K562 (cell line): Measurements from ENCODE around the gene LRMDA. TPM values are rescaled to one million over a fixed set of nuclear protein-coding genes. Genes with fewer than 3 reads are reported as not detected.

Experiments used
- ATAC-seq: fragments of 200-7000 bp; cut with Tn5 transposase; 3 replicates; pipeline ENCODE4 v1.9.1; 2020; ENCODE audit warnings: moderate library complexity
- BruUV-seq: library from RNA; stranded (reverse); fragments of 400-500 nt; replicated peaks from 2 replicates; lab custom pipeline; 2021; lab: Mats Ljungman, UMichigan
- CTCF ChIA-PET: fragments of 300-600 bp; formaldehyde crosslinking; extraction: SDS; loops from one replicate; lab custom pipeline; 2021; ENCODE audit warnings: low intra/inter-chr PET ratio; lab: Yijun Ruan, JAX
- POLR2A ChIA-PET: fragments of 300-600, 350-650 bp; sonication (Branson Sonifier 250); formaldehyde crosslinking; extraction: SDS; loops from one replicate; lab custom pipeline; 2021; ENCODE audit warnings: antibody characterized with exemption, inconsistent platforms; lab: Yijun Ruan, JAX
- DNase-seq, 4 experiments: peaks; one replicate each; pipeline versions ENCODE4 v3.0.0 to v3.0.0-alpha.2; 2011 to 2018; ENCODE audit warnings: low spot score in 3 of 4, mixed read lengths in 3 of 4; ENCODE audit errors: extremely low read depth in 1 of 4
- FAIRE-seq: peaks from 2 replicates; lab custom pipeline; 2011; peaks lifted over from hg19 to GRCh38; lab: Jason Lieb, UNC
- H2AFZ ChIP-seq: 2 replicates; pipeline ENCODE4 v1.6.0; 2011; ENCODE audit warnings: low read depth, low read length, control low read depth, inconsistent platforms
- H3K27ac ChIP-seq: fragments of 200-600 bp; 3 replicates; pipeline ENCODE4 v1.8.0; 2011; ENCODE audit warnings: low read depth, mild to moderate bottlenecking, control low read depth, inconsistent platforms, low read length, moderate library complexity, mixed read lengths; ENCODE audit errors: extremely low read depth
- H3K27me3 ChIP-seq, 2 experiments: fragments of 300-600 bp in 1 of 2; 2 replicates in 1 of 2; 3 replicates in 1 of 2; pipeline versions ENCODE4 v1.6.0 to v1.8.0; 2011; ENCODE audit warnings: inconsistent platforms in 2 of 2, low read length in 2 of 2, mild to moderate bottlenecking in 1 of 2, mixed read lengths in 1 of 2, moderate library complexity in 1 of 2; ENCODE audit not compliant: control insufficient read depth in 2 of 2, insufficient read depth in 2 of 2
- H3K36me3 ChIP-seq: fragments of 300-600 bp; 3 replicates; pipeline ENCODE4 v1.8.0; 2011; ENCODE audit warnings: mild to moderate bottlenecking, low read length, inconsistent platforms; ENCODE audit not compliant: control insufficient read depth, insufficient read depth
- H3K4me1 ChIP-seq, 2 experiments: fragments of 200-600 bp in 1 of 2; replicated peaks in 1 of 2; 2 replicates in 1 of 2; 3 replicates in 1 of 2; pipeline versions ENCODE4 v1.5.1 to v1.8.0; 2011; ENCODE audit warnings: inconsistent platforms in 2 of 2, low read length in 2 of 2, mild to moderate bottlenecking in 1 of 2, mixed read lengths in 1 of 2, moderate library complexity in 1 of 2; ENCODE audit not compliant: control insufficient read depth in 2 of 2, insufficient read depth in 2 of 2
- H3K4me2 ChIP-seq: 2 replicates; pipeline ENCODE4 v1.6.1; 2011; ENCODE audit warnings: low read length, control low read depth, inconsistent platforms, mixed read lengths; ENCODE audit not compliant: insufficient read depth
- H3K4me3 ChIP-seq: fragments of 200-600 bp; sonication (generic), shearing (Covaris generic); 2 replicates; pipeline ENCODE4 v1.5.1; 2016; ENCODE audit warnings: control low read depth, inconsistent platforms
- H3K79me2 ChIP-seq: fragments of 200-600 bp; 3 replicates; pipeline ENCODE4 v1.8.0; 2011; ENCODE audit warnings: low read length, inconsistent platforms; ENCODE audit not compliant: control insufficient read depth, insufficient read depth
- H3K9ac ChIP-seq, 2 experiments: 2 replicates each; pipeline versions ENCODE4 v1.6.0 to v1.6.1; 2011; ENCODE audit warnings: low read depth in 2 of 2, low read length in 2 of 2, control low read depth in 1 of 2, inconsistent platforms in 1 of 2, mild to moderate bottlenecking in 1 of 2, mixed read lengths in 1 of 2; ENCODE audit not compliant: insufficient read depth in 1 of 2
- H3K9me1 ChIP-seq: one replicate; pipeline ENCODE4 v1.6.0; 2011; ENCODE audit warnings: inconsistent platforms, mild to moderate bottlenecking, low read length, moderate library complexity; ENCODE audit not compliant: control insufficient read depth, insufficient read depth
- H3K9me3 ChIP-seq: replicated peaks from 2 replicates; pipeline ENCODE4 v1.5.1; 2011; ENCODE audit warnings: low read depth, low read length, inconsistent platforms; ENCODE audit not compliant: control insufficient read depth, insufficient read depth
- H4K20me1 ChIP-seq: replicated peaks from 2 replicates; pipeline ENCODE4 v1.6.1; 2011; ENCODE audit warnings: low read length, inconsistent platforms, mixed read lengths; ENCODE audit not compliant: control insufficient read depth, insufficient read depth
- ASH1L ChIP-seq: fragments of 450-650 bp; IDR thresholded peaks from 2 replicates; pipeline ENCODE4 v1.6.1; 2018; ENCODE audit warnings: borderline replicate concordance, mild to moderate bottlenecking, low read depth; ENCODE audit not compliant: partially characterized antibody
- HDAC6 ChIP-seq: IDR thresholded peaks from 2 replicates; pipeline ENCODE4 v1.6.1; 2012; ENCODE audit warnings: low read depth, mild to moderate bottlenecking, control low read depth, inconsistent platforms, low read length, moderate library complexity
- PCBP1 ChIP-seq: fragments of 200-400 bp; formaldehyde crosslinking; IDR thresholded peaks from 2 replicates; pipeline ENCODE4 v1.6.1; 2018; ENCODE audit warnings: mild to moderate bottlenecking, low read depth, low read length; ENCODE audit not compliant: poor library complexity, severe bottlenecking
- PHTF2 ChIP-seq: fragments of 250-450 bp; sonication (Bioruptor Pico); IDR thresholded peaks from 2 replicates; pipeline ENCODE4 v1.5.0; 2021; ENCODE audit warnings: mild to moderate bottlenecking
- PPARD ChIP-seq: fragments of 250-450 bp; sonication (Bioruptor Pico); IDR thresholded peaks from 2 replicates; pipeline ENCODE4 v1.8.0; 2022; ENCODE audit warnings: inconsistent platforms, mild to moderate bottlenecking, moderate library complexity
- TBP ChIP-seq: optimal IDR thresholded peaks from 2 replicates; pipeline ENCODE3; 2011; ENCODE audit warnings: low read depth, low read length, improper control_type of control experiment
- ZNF778 ChIP-seq: fragments of 450-650 bp; formaldehyde crosslinking; IDR thresholded peaks from 2 replicates; pipeline ENCODE4 v1.4.0; 2020; ENCODE audit warnings: mild to moderate bottlenecking, moderate library complexity
- WGBS: fragments of 100-300 bp; shearing (Covaris generic); methylation state at CpG from one replicate; pipeline ENCODE4 v1.1.6; 2016; ENCODE audit warnings: low coverage, mixed read lengths; ENCODE audit not compliant: insufficient coverage; ENCODE audit errors: missing lambda C conversion rate; 5-methylcytosine and 5-hydroxymethylcytosine counted together
- in situ Hi-C: fragments of 300-500 bp; cut with MboI; formaldehyde crosslinking; loops from 4 replicates; pipeline ENCODE4 v1.15.0; 2018; ENCODE audit warnings: inconsistent platforms, mixed read lengths
- intact Hi-C: fragments of 100-400 bp; cut with micrococcal nuclease; formaldehyde crosslinking; loops from 2 replicates; pipeline ENCODE4 v1.14.2; 2022
- polyA plus RNA-seq, 8 experiments: library from polyadenylated mRNA; depleted of rRNA in 4 of 8; stranded (reverse) in 5 of 8; unstranded in 3 of 8; fragments of >200 nt; fragmentation: Nextera tagmentation in 2 of 8; fragmentation: Illumina TruSeq in 1 of 8; extraction: Ambion mirVana in 2 of 8; extraction: Trizol in 1 of 8; gene quantifications; 2 replicates each; pipeline versions ENCODE4 v1.2.1 to v1.2.3, GENCODE V29; 2011 to 2014; ENCODE audit warnings: inconsistent platforms in 1 of 8, missing spikeins in 1 of 8
- total RNA-seq, 7 experiments: library from RNA; depleted of rRNA in 6 of 7; stranded (reverse); fragments of >200 nt in 6 of 7; fragmentation: Illumina TruSeq in 2 of 7; extraction: Trizol in 2 of 7; gene quantifications; 2 replicates each; pipeline versions ENCODE4 v1.2.1 to v1.2.3, GENCODE V29; 2011 to 2021; ENCODE audit warnings: low replicate concordance in 1 of 7
- TF ChIP-seq, protein P1 (sequence below): sonication (generic); IDR thresholded peaks from 2 replicates; pipeline ENCODE4 v1.6.1; 2016
- TF ChIP-seq, protein P2 (sequence below): sonication (generic); formaldehyde crosslinking; IDR thresholded peaks from 2 replicates; pipeline ENCODE4 v1.4.0; 2020; ENCODE audit warnings: mild to moderate bottlenecking, missing genetic modification reagents

Gene LRMDA
- total and polyA plus RNA-seq, 9 of the 15 experiments (the other 6 are each of a cell fraction or from before 2014, with no cell fraction given), result 0.25 TPM; not detected in 8

- FAIRE-seq, result no peak
- Histone ChIP-seq H3K4me1 (no peaks in the 10 kb centered on the region), H3K4me2 (no peak overlapping the region), H3K27ac (no peak overlapping the region), H2AFZ (no peak overlapping the region), H3K4me3 (no peak overlapping the region), H3K36me3 (no peaks in the 10 kb centered on the region), H3K79me2 (no peaks in the 10 kb centered on the region), H3K9me3 (no peaks in the 10 kb centered on the region), H3K9me1 (no peaks in the 10 kb centered on the region), H4K20me1 (no peaks in the 10 kb centered on the region), H3K9ac (no peak overlapping the region), H3K27me3 (no peaks in the 10 kb centered on the region)
- 0% methylated on average over 1 of the region's 1 CpG for WGBS
- intact Hi-C loops (no loop called here), in situ Hi-C loops (no loop called here)
- DNase-seq, result no peak
- ChIA-PET POLR2A (interaction anchor here (0.9 kb wide), 1 partner anchor 11 kb away, joined by 3 read pairs; no protein-coding TSS in a partner anchor), CTCF (interaction anchor here (0.7 kb wide), 1 partner anchor 776 kb away, joined by 4 read pairs; no protein-coding TSS in a partner anchor)
- ATAC-seq, result no peak
- BruUV-seq, result no TSS peak
- TF ChIP-seq ZNF778 (CRISPR knock-in tag), result no peak
Measured at GRCh38 chr10:76066457-76066856, 635.0 kb downstream of the LRMDA start.

- Histone ChIP-seq H3K79me2 (no peaks in the 10 kb centered on the region), H3K4me3 (no peak overlapping the region), H4K20me1 (no peaks in the 10 kb centered on the region), H3K27me3 (no peaks in the 10 kb centered on the region), H3K4me1 (no peaks in the 10 kb centered on the region), H3K4me2 (no peak overlapping the region), H3K36me3 (no peaks in the 10 kb centered on the region), H3K27ac (no peak overlapping the region), H3K9me1 (no peaks in the 10 kb centered on the region), H2AFZ (no peak overlapping the region), H3K9me3 (no peaks in the 10 kb centered on the region), H3K9ac (no peak overlapping the region)
- 2% methylated on average over 3 of the region's 3 CpGs for WGBS
- BruUV-seq, result no TSS peak
- CTCF ChIA-PET, result no interaction called here
- in situ Hi-C loops, result no loop called here
- ATAC-seq (no peak), FAIRE-seq (no peak), DNase-seq (no peak)
- POLR2A ChIA-PET, result no interaction called here
- intact Hi-C loops, result no loop called here
- TF ChIP-seq HDAC6 (no peak), PHTF2 (CRISPR knock-in tag) (no peak), TBP (no peak), PCBP1 (no peak), PPARD (no peak), ASH1L (no peak)
- TF ChIP-seq, protein P1, sequence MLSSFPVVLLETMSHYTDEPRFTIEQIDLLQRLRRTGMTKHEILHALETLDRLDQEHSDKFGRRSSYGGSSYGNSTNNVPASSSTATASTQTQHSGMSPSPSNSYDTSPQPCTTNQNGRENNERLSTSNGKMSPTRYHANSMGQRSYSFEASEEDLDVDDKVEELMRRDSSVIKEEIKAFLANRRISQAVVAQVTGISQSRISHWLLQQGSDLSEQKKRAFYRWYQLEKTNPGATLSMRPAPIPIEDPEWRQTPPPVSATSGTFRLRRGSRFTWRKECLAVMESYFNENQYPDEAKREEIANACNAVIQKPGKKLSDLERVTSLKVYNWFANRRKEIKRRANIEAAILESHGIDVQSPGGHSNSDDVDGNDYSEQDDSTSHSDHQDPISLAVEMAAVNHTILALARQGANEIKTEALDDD, result no peak
- TF ChIP-seq, protein P2, sequence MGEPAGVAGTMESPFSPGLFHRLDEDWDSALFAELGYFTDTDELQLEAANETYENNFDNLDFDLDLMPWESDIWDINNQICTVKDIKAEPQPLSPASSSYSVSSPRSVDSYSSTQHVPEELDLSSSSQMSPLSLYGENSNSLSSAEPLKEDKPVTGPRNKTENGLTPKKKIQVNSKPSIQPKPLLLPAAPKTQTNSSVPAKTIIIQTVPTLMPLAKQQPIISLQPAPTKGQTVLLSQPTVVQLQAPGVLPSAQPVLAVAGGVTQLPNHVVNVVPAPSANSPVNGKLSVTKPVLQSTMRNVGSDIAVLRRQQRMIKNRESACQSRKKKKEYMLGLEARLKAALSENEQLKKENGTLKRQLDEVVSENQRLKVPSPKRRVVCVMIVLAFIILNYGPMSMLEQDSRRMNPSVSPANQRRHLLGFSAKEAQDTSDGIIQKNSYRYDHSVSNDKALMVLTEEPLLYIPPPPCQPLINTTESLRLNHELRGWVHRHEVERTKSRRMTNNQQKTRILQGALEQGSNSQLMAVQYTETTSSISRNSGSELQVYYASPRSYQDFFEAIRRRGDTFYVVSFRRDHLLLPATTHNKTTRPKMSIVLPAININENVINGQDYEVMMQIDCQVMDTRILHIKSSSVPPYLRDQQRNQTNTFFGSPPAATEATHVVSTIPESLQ (CRISPR knock-in tag), result no peak
Measured at GRCh38 chr10:76067447-76067846, 636.0 kb downstream of the LRMDA start.
